ENCODE data around the gene CFAP119. TPM values are rescaled to one million over a fixed set of nuclear protein-coding genes. Genes with fewer than 3 reads are reported as not detected.
A peak's percentile ranks its signal among the peaks of the same experiment; 100 is the strongest.
"Not testable (repeated sequence)": the region's sequence is repeated elsewhere in the genome, so short reads cannot be mapped to it uniquely, and the experiment has no call there.

The CFAP119 gene
- 2.4 and 2.9 TPM in 2 replicates for total RNA-seq

GRCh38 chr16:30761928-30762902, at the start of gene CFAP119, which contains the start of gene RNF40:
TSS of gene CFAP119 (minus strand) at chr16:30762062. CDS start at chr16:30761748, 314 bp downstream.
TSS of gene RNF40 (plus strand) at chr16:30762322. CDS start at chr16:30762546, 224 bp downstream.
- peak within 1 kb of the TSS; percentile 100 for H3K4me2 ChIP-seq (ENCODE audit: insufficient read depth, low read length)
- peak within 1 kb of the TSS; percentile 95 for H2AFZ ChIP-seq (ENCODE audit: low read length)
- peak; percentile 100 for DNase-seq (ENCODE audit: insufficient read length, low spot score, missing footprints)
- peaks cover 20% of the 10 kb centered on the region for H4K20me1 ChIP-seq (ENCODE audit: insufficient read depth, low read length)
- H3K27ac ChIP-seq (ENCODE audit: low read depth, low read length): peak within 1 kb of the TSS; percentile 91
- no peaks in the 10 kb centered on the region for H3K27me3 ChIP-seq (ENCODE audit: insufficient read depth, low read length)
- TF ChIP-seq CTCF (IDR thresholded peaks at IDR 0.05; ENCODE audit: extremely low read depth, low read depth, low read length): no peak
- H3K4me3 ChIP-seq (ENCODE audit: insufficient read depth, low read length): peak within 1 kb of the TSS; percentile 94
- peaks cover 36% of the 10 kb centered on the region for H3K79me2 ChIP-seq (ENCODE audit: insufficient read depth, low read length)
- peaks cover 43% of the 10 kb centered on the region for H3K36me3 ChIP-seq (ENCODE audit: insufficient read depth, low read length)
- peaks cover 25% of the 10 kb centered on the region for H3K4me1 ChIP-seq (ENCODE audit: insufficient read depth, low read length)
- H3K9me3 ChIP-seq (ENCODE audit: low read depth, low read length): no peaks in the 10 kb centered on the region

GRCh38 chr16:30809675-30810074, 47.8 kb upstream of the CFAP119 start:
- H3K79me2 ChIP-seq (ENCODE audit: insufficient read depth, low read length); H2AFZ ChIP-seq (ENCODE audit: low read length); H3K4me3 ChIP-seq (ENCODE audit: insufficient read depth, low read length); H4K20me1 ChIP-seq (ENCODE audit: insufficient read depth, low read length); H3K4me2 ChIP-seq (ENCODE audit: insufficient read depth, low read length); H3K27ac ChIP-seq (ENCODE audit: low read depth, low read length); H3K36me3 ChIP-seq (ENCODE audit: insufficient read depth, low read length); H3K9me3 ChIP-seq (ENCODE audit: low read depth, low read length); H3K27me3 ChIP-seq (ENCODE audit: insufficient read depth, low read length); DNase-seq (ENCODE audit: insufficient read length, low spot score, missing footprints): not testable (repeated sequence)
- peaks cover 13% of the 10 kb centered on the region for H3K4me1 ChIP-seq (ENCODE audit: insufficient read depth, low read length)

- H2AFZ ChIP-seq (ENCODE audit: low read length); H3K4me2 ChIP-seq (ENCODE audit: insufficient read depth, low read length); H3K36me3 ChIP-seq (ENCODE audit: insufficient read depth, low read length); DNase-seq (ENCODE audit: insufficient read length, low spot score, missing footprints); H3K79me2 ChIP-seq (ENCODE audit: insufficient read depth, low read length); H3K27ac ChIP-seq (ENCODE audit: low read depth, low read length); H3K4me3 ChIP-seq (ENCODE audit: insufficient read depth, low read length); H4K20me1 ChIP-seq (ENCODE audit: insufficient read depth, low read length); H3K27me3 ChIP-seq (ENCODE audit: insufficient read depth, low read length); H3K9me3 ChIP-seq (ENCODE audit: low read depth, low read length): not testable (repeated sequence)
- H3K4me1 ChIP-seq (ENCODE audit: insufficient read depth, low read length): peaks cover 12% of the 10 kb centered on the region
Measured at GRCh38 chr16:30808890-30809426, 47.1 kb upstream of the CFAP119 start.

GRCh38 chr16:30808146-30808545, 46.3 kb upstream of the CFAP119 start:
- Histone ChIP-seq H2AFZ (ENCODE audit: low read length) (no peak overlapping the region), H3K4me3 (ENCODE audit: insufficient read depth, low read length) (no peak overlapping the region), H3K4me2 (ENCODE audit: insufficient read depth, low read length) (no peak overlapping the region), H4K20me1 (ENCODE audit: insufficient read depth, low read length) (no peaks in the 10 kb centered on the region), H3K27ac (ENCODE audit: low read depth, low read length) (no peak overlapping the region), H3K9me3 (ENCODE audit: low read depth, low read length) (no peaks in the 10 kb centered on the region), H3K27me3 (ENCODE audit: insufficient read depth, low read length) (no peaks in the 10 kb centered on the region), H3K4me1 (ENCODE audit: insufficient read depth, low read length) (peaks cover 8% of the 10 kb centered on the region), H3K79me2 (ENCODE audit: insufficient read depth, low read length) (peaks cover 3% of the 10 kb centered on the region), H3K36me3 (ENCODE audit: insufficient read depth, low read length) (no peaks in the 10 kb centered on the region)
- TF ChIP-seq CTCF (IDR thresholded peaks at IDR 0.05; ENCODE audit: extremely low read depth, low read depth, low read length): no peak
- DNase-seq (ENCODE audit: insufficient read length, low spot score, missing footprints): no peak
